CD14-positive monocyte (primary cell): ENCODE measurements around the gene CACNA1C. TPM values are rescaled to one million over a fixed set of nuclear protein-coding genes. Genes with fewer than 3 reads are reported as not detected.

Experiments used
- DNase-seq, 3 donors: peaks; one replicate each; pipeline ENCODE4 v3.0.0-alpha.2; 2011 to 2022
- H2AFZ ChIP-seq: 2 replicates; pipeline ENCODE4 v1.6.0; 2012; ENCODE audit warnings: mild to moderate bottlenecking, low read depth, low read length, inconsistent platforms; ENCODE audit not compliant: insufficient read depth, poor library complexity, severe bottlenecking
- H3K27ac ChIP-seq, 2 donors: 1 replicate in 1 of 2; 2 replicates in 1 of 2; pipeline ENCODE4 v1.5.1; 2012 to 2013; ENCODE audit warnings: low read length in 2 of 2, control low read depth in 1 of 2, inconsistent platforms in 1 of 2, low read depth in 1 of 2, mild to moderate bottlenecking in 1 of 2
- H3K27me3 ChIP-seq, 2 donors: one replicate each; pipeline versions ENCODE4 v1.6.0 to v1.6.1; 2011 to 2013; ENCODE audit warnings: low read length in 2 of 2; ENCODE audit not compliant: control insufficient read depth in 2 of 2, insufficient read depth in 2 of 2
- H3K36me3 ChIP-seq, 2 donors: replicated peaks in 1 of 2; 1 replicate in 1 of 2; 2 replicates in 1 of 2; pipeline versions ENCODE4 v1.5.1 to v1.6.1; 2012 to 2013; ENCODE audit warnings: low read length in 2 of 2, control low read depth in 1 of 2, inconsistent platforms in 1 of 2, mild to moderate bottlenecking in 1 of 2; ENCODE audit not compliant: insufficient read depth in 2 of 2, control insufficient read depth in 1 of 2
- H3K4me1 ChIP-seq, 2 donors: 1 replicate in 1 of 2; 2 replicates in 1 of 2; pipeline versions ENCODE4 v1.5.1 to v1.6.1; 2012 to 2013; ENCODE audit warnings: low read length in 2 of 2, control low read depth in 1 of 2, inconsistent platforms in 1 of 2, mild to moderate bottlenecking in 1 of 2, moderate library complexity in 1 of 2; ENCODE audit not compliant: insufficient read depth in 2 of 2, control insufficient read depth in 1 of 2
- H3K4me2 ChIP-seq: replicated peaks from 2 replicates; pipeline ENCODE3; 2012; ENCODE audit warnings: low read length, moderate library complexity, mild to moderate bottlenecking; ENCODE audit not compliant: poor library complexity, severe bottlenecking; ENCODE audit errors: extremely low read depth
- H3K4me3 ChIP-seq, 3 experiments: fragments of 200-600 bp in 1 of 3; sonication (generic) in 1 of 3; replicated peaks in 1 of 3; 1 replicate in 2 of 3; 2 replicates in 1 of 3; pipeline ENCODE4 v1.5.1; 2011 to 2013; ENCODE audit warnings: low read length in 3 of 3, mild to moderate bottlenecking in 3 of 3, control low read depth in 2 of 3, low read depth in 2 of 3, inconsistent platforms in 1 of 3, moderate library complexity in 1 of 3
- H3K79me2 ChIP-seq: 2 replicates; pipeline ENCODE4 v1.6.0; 2012; ENCODE audit warnings: mild to moderate bottlenecking, control low read depth, inconsistent platforms, low read length, moderate library complexity; ENCODE audit not compliant: insufficient read depth
- H3K9ac ChIP-seq: 2 replicates; pipeline ENCODE4 v1.6.0; 2017; ENCODE audit warnings: low read length, mild to moderate bottlenecking; ENCODE audit not compliant: insufficient read depth, poor library complexity, severe bottlenecking
- H3K9me3 ChIP-seq, 2 donors: replicated peaks in 1 of 2; 1 replicate in 1 of 2; 2 replicates in 1 of 2; pipeline versions ENCODE4 v1.5.1 to v1.6.1; 2012 to 2013; ENCODE audit warnings: low read length in 2 of 2, control low read depth in 1 of 2; ENCODE audit not compliant: control insufficient read depth in 1 of 2, insufficient read depth in 1 of 2
- H4K20me1 ChIP-seq: 2 replicates; pipeline ENCODE4 v1.6.0; 2012; ENCODE audit warnings: mild to moderate bottlenecking, low read length, control low read depth, moderate library complexity; ENCODE audit not compliant: insufficient read depth
- H3K27ac Mint-ChIP-seq, 7 donors: one replicate each; pipeline ENCODE4 v1.8.0; 2020; ENCODE audit warnings: mild to moderate bottlenecking in 7 of 7, mixed read lengths in 7 of 7, moderate library complexity in 6 of 7, inconsistent platforms in 2 of 7
- H3K27me3 Mint-ChIP-seq, 3 donors: one replicate each; pipeline ENCODE4 v1.8.0; 2021 to 2022; ENCODE audit warnings: low read depth in 3 of 3, mild to moderate bottlenecking in 3 of 3, mixed read lengths in 3 of 3, moderate library complexity in 3 of 3, inconsistent platforms in 1 of 3
- H3K36me3 Mint-ChIP-seq, 2 donors: one replicate each; pipeline ENCODE4 v1.8.0; 2020; ENCODE audit warnings: mixed read lengths in 2 of 2, inconsistent platforms in 1 of 2, mild to moderate bottlenecking in 1 of 2
- H3K4me1 Mint-ChIP-seq: one replicate; pipeline ENCODE4 v1.8.0; 2020; ENCODE audit warnings: mild to moderate bottlenecking, mixed read lengths
- H3K4me3 Mint-ChIP-seq, 2 donors: one replicate each; pipeline ENCODE4 v1.8.0; 2020; ENCODE audit warnings: mild to moderate bottlenecking in 2 of 2, mixed read lengths in 2 of 2, moderate library complexity in 1 of 2
- H3K9me3 Mint-ChIP-seq, 7 donors: one replicate each; pipeline ENCODE4 v1.8.0; 2020 to 2022; ENCODE audit warnings: mixed read lengths in 7 of 7, mild to moderate bottlenecking in 6 of 7, moderate library complexity in 6 of 7, inconsistent platforms in 2 of 7
- CTCF ChIP-seq: fragments of 200-600 bp; IDR thresholded peaks from one replicate; pipeline ENCODE4 v1.8.0; 2022; ENCODE audit warnings: antibody characterized with exemption, mild to moderate bottlenecking
- WGBS: methylation state at CpG from one replicate; pipeline ENCODE4 v1.1.5; 2013; ENCODE audit warnings: missing lambda C conversion rate; ENCODE audit not compliant: insufficient coverage; 5-methylcytosine and 5-hydroxymethylcytosine counted together
- intact Hi-C, 2 donors: fragments of 100-400 bp; cut with micrococcal nuclease; formaldehyde crosslinking; loops; one replicate each; pipeline versions ENCODE4 v1.15.0 to v1.15.1; 2023
- polyA plus RNA-seq, 3 donors: library from polyadenylated mRNA; depleted of rRNA in 1 of 3; unstranded in 2 of 3; stranded (reverse) in 1 of 3; fragments of 300-500 nt in 2 of 3; fragments of >200 nt in 1 of 3; fragmentation: Illumina TruSeq in 2 of 3; gene quantifications; 1 replicate in 2 of 3; 2 replicates in 1 of 3; pipeline ENCODE4 v1.2.3, GENCODE V29; 2012 to 2021

CACNA1C gene
- polyA plus RNA-seq, 3 donors, result not detected

- DNase-seq, result no peak
- no peak overlapping the region for H3K9ac ChIP-seq
- no peaks in the 10 kb centered on the region for H3K36me3 ChIP-seq
- Mint-ChIP-seq H3K4me3 (no peak overlapping the region), H3K27ac (no peak overlapping the region), H3K27me3 (peaks cover 2 to 17% (median 4%) of the 10 kb centered on the region in 3 donors), H3K4me1 (no peaks in the 10 kb centered on the region), H3K9me3 (no peaks in the 10 kb centered on the region), H3K36me3 (no peaks in the 10 kb centered on the region)
- no peak overlapping the region for H3K27ac ChIP-seq
- no peak overlapping the region for H3K4me2 ChIP-seq
- H3K27me3 ChIP-seq, result no peaks in the 10 kb centered on the region
- no peaks in the 10 kb centered on the region for H3K4me1 ChIP-seq
- intact Hi-C loops, result no loop called here
- H3K79me2 ChIP-seq, result no peaks in the 10 kb centered on the region
- H4K20me1 ChIP-seq, result no peaks in the 10 kb centered on the region
- TF ChIP-seq CTCF, result no peak
- H3K9me3 ChIP-seq, result no peaks in the 10 kb centered on the region
- no peak overlapping the region for H2AFZ ChIP-seq
- H3K4me3 ChIP-seq, result no peak overlapping the region
- 96% methylated on average over 22 of the region's 22 CpGs for WGBS
Observed at GRCh38 chr12:2653461-2653965, 600.7 kb downstream of the CACNA1C start.

- H3K4me2 ChIP-seq, result no peak overlapping the region
- Mint-ChIP-seq H3K27ac (no peak overlapping the region), H3K27me3 (peaks cover 2 to 16% (median 4%) of the 10 kb centered on the region in 3 donors), H3K36me3 (no peaks in the 10 kb centered on the region), H3K4me3 (no peak overlapping the region), H3K4me1 (no peaks in the 10 kb centered on the region), H3K9me3 (no peaks in the 10 kb centered on the region)
- WGBS, result 88% methylated on average over 5 of the region's 8 CpGs
- no peaks in the 10 kb centered on the region for H3K9me3 ChIP-seq
- H2AFZ ChIP-seq, result no peak overlapping the region
- no peak for DNase-seq
- H3K27me3 ChIP-seq, result no peaks in the 10 kb centered on the region
- no peaks in the 10 kb centered on the region for H4K20me1 ChIP-seq
- TF ChIP-seq CTCF, result no peak
- H3K9ac ChIP-seq, result no peak overlapping the region
- no peaks in the 10 kb centered on the region for H3K79me2 ChIP-seq
- intact Hi-C loops, result no loop called here
- no peak overlapping the region for H3K4me3 ChIP-seq
- no peaks in the 10 kb centered on the region for H3K36me3 ChIP-seq
- H3K4me1 ChIP-seq, result no peaks in the 10 kb centered on the region
- no peak overlapping the region for H3K27ac ChIP-seq
Observed at GRCh38 chr12:2654311-2654710, 601.5 kb downstream of the CACNA1C start.
